Choroid plexus epithelial cell (primary cell): Measurements from ENCODE around the gene ARFGAP2.

Experiments
- DNase-seq: peaks from one replicate; pipeline ENCODE4 v3.0.0-alpha.2; 2010; ENCODE audit warnings: low read depth
- H3K4me3 ChIP-seq: 2 replicates; pipeline ENCODE4 v1.5.1; 2011; ENCODE audit warnings: low read depth, mild to moderate bottlenecking, control low read depth, low read length, moderate library complexity
- CTCF ChIP-seq: conservative IDR thresholded peaks from 2 replicates; pipeline ENCODE4 v1.5.1; 2011; ENCODE audit warnings: low read depth, mild to moderate bottlenecking, control low read depth, inconsistent platforms, low read length, moderate library complexity

Gene ARFGAP2

GRCh38 chr11:47176328-47177228 lies at the start of gene ARFGAP2:
TSS of gene ARFGAP2 (minus strand) at chr11:47176879. CDS start at chr11:47176853, 26 bp downstream.
- peak within 1 kb of the TSS; percentile 97 for H3K4me3 ChIP-seq
- no peak for TF ChIP-seq CTCF
- peak; percentile 98 for DNase-seq

- DNase-seq = peak; percentile 61
- TF ChIP-seq CTCF = no peak
- H3K4me3 ChIP-seq = no peak overlapping the region
Observed at GRCh38 chr11:47225552-47226400, 49.1 kb upstream of the ARFGAP2 start.

GRCh38 chr11:47222696-47223095 lies 46.0 kb upstream of the ARFGAP2 start:
- H3K4me3 ChIP-seq = no peak overlapping the region
- no peak for DNase-seq
- TF ChIP-seq CTCF = no peak

- H3K4me3 ChIP-seq = no peak overlapping the region
- TF ChIP-seq CTCF = no peak
- DNase-seq = peak; percentile 74
Observed at GRCh38 chr11:47220401-47220821, 43.7 kb upstream of the ARFGAP2 start.

- DNase-seq = peak; percentile 64
- TF ChIP-seq CTCF = peak; percentile 7
- H3K4me3 ChIP-seq = peak overlapping the region; percentile 62
Observed at GRCh38 chr11:47216121-47216798, 39.6 kb upstream of the ARFGAP2 start.

GRCh38 chr11:47215366-47215910 lies 38.8 kb upstream of the ARFGAP2 start:
- no peak for DNase-seq
- H3K4me3 ChIP-seq = peak overlapping the region; percentile 62
- TF ChIP-seq CTCF = no peak
